ENCODE measurements around the gene TNFRSF8.

DNA sequence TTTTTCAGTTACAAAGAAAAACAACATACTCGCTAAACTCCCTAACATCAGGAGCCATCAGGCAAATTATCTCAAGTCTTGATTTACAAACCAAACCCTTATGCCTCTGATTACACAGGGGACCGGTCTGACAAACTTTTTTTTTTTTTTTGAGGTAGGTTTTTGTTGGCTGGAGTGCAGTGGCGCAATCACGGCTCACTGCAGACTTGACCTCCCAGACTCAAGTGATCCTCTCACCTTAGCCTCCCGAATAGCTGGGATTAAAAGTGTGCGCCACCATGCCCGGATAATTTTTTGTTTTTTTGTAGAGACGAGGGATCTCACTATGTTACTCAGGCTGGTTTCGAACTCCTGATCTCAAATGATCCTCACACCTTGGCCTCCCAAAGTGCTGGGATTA, 47.6 kb upstream of the TNFRSF8 start:
- TF ChIP-seq POLR2AphosphoS5 (IDR thresholded peaks at IDR 0.05), result no peak
- TF ChIP-seq, protein P1, sequence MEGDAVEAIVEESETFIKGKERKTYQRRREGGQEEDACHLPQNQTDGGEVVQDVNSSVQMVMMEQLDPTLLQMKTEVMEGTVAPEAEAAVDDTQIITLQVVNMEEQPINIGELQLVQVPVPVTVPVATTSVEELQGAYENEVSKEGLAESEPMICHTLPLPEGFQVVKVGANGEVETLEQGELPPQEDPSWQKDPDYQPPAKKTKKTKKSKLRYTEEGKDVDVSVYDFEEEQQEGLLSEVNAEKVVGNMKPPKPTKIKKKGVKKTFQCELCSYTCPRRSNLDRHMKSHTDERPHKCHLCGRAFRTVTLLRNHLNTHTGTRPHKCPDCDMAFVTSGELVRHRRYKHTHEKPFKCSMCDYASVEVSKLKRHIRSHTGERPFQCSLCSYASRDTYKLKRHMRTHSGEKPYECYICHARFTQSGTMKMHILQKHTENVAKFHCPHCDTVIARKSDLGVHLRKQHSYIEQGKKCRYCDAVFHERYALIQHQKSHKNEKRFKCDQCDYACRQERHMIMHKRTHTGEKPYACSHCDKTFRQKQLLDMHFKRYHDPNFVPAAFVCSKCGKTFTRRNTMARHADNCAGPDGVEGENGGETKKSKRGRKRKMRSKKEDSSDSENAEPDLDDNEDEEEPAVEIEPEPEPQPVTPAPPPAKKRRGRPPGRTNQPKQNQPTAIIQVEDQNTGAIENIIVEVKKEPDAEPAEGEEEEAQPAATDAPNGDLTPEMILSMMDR (IDR thresholded peaks at IDR 0.05), result no peak
